ENCODE measurements around the gene B4GALNT4.

Gene B4GALNT4

DNA sequence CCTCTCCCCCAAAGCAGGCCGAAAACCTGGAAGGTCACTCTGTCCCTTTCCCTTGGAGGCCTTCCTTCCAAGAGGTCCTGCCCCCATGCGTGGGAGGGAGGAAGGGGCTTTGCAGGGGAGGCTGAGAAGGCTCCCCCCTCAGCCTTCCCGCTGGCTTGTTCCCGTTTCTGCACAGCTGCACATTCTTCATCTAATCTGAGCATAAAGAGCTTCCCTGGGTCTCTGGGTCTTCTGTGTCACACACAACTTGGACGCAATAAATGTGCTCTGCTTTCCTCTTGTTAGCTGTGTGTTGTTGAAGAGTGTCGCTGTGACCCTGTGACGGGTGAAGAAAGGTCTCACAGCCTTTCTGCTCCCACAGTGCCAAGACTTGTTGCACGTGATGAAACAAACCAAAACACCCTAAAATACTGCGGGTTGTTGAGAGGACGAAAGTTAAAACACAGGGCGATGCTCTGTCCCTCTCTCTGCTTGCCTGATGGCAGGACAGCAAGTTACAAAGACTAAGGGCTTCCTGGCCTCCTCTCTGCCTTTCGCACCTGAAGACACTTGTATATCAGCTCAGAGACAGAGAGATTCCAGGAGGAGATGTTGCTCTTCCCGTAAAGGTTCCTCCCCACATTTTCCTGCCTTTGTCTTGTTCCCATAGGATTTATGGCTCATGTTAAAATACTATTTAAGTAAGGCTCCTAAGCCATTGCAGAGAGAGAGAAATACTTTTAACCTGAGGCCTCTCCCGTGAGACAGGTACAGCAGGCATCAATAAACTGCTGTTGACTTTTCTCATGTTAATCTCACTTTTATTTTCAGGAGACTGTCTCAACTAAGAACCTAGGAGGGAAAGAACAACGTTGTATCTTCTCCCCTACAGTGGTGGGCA lies 33.3 kb upstream of the B4GALNT4 start:
- TF ChIP-seq, protein P1, sequence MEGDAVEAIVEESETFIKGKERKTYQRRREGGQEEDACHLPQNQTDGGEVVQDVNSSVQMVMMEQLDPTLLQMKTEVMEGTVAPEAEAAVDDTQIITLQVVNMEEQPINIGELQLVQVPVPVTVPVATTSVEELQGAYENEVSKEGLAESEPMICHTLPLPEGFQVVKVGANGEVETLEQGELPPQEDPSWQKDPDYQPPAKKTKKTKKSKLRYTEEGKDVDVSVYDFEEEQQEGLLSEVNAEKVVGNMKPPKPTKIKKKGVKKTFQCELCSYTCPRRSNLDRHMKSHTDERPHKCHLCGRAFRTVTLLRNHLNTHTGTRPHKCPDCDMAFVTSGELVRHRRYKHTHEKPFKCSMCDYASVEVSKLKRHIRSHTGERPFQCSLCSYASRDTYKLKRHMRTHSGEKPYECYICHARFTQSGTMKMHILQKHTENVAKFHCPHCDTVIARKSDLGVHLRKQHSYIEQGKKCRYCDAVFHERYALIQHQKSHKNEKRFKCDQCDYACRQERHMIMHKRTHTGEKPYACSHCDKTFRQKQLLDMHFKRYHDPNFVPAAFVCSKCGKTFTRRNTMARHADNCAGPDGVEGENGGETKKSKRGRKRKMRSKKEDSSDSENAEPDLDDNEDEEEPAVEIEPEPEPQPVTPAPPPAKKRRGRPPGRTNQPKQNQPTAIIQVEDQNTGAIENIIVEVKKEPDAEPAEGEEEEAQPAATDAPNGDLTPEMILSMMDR (IDR thresholded peaks at IDR 0.05) = no peak

DNA sequence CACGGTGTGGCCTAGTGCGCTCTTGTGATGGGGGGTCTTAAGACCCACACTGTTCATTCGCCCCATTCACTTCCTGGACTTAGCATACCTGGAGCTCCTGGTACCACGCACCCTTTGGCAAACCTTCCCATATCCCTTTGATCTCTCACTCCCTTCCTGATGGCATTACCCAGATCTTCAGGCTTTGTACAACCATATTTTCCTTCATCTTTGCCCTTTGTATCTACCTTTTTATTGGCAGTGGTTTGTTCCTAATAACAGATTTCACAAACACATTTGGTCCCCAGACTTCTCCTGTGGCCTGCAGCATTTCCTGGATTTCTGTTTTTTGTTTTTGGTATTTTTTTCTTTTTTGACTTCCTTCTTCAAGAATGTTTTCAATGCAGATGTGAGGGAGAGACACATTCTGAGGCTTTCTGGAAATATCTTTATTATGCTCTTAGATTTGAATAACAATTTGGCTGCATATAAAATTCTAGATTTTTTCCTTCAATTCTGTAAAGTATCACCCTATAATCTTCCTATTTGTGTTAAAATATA lies 32.6 kb upstream of the B4GALNT4 start:
- TF ChIP-seq, protein P1 (IDR thresholded peaks at IDR 0.05) = no peak

DNA sequence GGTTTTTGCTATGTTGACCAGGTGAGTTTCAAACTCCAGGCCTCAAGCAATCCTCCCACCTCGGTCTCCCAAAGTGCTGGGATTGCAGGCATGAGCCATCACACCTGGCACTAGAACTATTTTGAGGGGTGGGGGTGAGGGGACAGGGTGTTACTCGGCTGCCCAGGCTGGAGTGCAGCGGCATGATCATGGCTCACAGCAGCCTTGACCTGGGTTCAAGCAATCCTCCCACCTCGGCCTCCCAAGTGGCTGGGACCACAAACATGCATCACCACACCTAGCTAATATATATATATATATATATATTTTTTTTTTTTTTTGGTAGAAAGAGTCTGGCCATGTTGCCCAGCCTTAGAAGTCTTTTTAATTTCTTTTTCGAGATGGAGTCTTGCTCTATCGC lies 31.6 kb upstream of the B4GALNT4 start:
- TF ChIP-seq, protein P1 (IDR thresholded peaks at IDR 0.05) = no peak

DNA sequence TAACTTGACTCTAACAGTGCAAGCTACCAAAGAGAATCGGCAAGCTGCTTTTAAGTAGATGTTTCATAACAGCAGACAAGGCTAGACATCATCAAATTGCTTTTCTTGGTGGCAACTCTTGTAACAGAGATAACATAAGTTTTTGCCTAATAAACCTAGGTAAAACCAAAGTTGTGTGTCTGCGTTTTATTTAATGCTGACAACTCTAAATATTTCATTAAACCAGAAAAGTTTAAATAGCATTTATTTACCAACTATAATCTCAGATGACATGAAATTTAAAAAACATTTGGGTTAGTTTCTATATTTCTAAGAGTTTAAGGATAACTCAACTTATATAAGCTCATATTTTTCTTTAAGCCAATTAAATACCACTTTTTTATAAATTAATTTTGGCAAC lies 29.3 kb upstream of the B4GALNT4 start:
- TF ChIP-seq, protein P1 (IDR thresholded peaks at IDR 0.05) = no peak

DNA sequence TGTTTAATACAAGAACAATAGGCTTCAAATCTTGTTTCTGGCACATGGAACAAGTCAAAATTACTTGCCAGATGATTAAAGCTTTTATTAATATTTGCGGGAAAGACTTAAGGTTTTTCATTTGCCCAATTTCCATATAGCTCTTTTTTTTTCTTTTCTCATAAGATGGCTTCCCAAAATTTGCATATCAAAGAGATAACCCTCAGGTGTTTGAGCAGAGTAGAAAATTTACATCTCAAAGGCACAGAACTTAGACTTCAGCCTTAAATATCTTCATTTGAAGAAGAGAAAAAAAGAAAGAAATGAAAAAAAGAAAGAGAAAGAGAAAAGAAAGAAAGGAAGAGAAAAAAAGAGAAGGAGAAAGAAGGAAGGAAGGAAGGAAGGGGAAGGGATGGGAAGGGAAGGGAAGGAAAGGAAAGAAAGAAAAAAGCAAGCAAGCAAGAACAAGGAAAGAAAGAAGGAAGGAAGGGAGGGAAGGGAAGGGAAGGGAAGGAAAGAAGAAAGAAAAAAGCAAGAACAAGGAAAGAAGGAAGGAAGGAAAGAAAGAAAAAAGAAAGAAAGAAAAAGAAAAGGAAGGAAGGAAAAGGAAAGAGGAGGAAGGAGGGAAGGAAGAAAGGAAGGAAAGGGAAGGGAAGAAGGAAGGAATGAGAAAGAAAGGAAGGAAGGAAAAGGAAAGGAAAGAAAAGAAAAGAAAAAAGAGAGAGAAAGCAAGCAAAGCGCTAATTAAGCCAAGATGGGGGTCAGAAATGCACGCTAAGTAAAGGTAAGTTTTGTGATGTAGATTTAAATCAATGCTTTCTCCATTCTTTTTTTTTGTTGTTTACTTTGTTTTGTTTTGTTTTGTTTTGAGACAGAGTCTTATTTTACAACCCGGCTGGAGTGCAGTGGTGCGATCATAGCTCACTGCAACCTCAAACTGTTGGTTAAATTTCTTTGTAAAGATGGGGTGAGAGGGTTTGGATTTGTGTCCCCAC lies 28.5 kb upstream of the B4GALNT4 start:
- TF ChIP-seq, protein P1 (IDR thresholded peaks at IDR 0.05) = no peak

DNA sequence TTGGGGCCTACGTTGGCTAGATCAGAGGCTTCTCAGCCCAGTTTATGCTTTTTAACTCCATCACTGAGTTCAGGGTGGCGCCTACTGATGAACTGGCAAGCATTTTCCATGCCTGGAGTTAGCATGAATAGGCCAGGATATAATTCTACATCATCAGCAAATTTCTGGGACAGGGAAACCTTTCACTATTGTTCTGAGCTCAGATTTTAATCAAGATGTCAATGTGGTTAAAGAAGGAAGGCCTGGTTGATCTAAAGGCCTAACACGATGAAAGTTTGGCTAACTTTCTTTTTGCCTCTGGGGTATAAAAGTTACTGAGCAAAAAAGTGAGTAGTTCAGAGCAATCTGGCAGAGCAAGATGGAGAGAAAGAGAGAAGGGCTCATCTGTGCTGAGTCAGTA lies 27.0 kb upstream of the B4GALNT4 start:
- TF ChIP-seq, protein P1 (IDR thresholded peaks at IDR 0.05) = no peak

DNA sequence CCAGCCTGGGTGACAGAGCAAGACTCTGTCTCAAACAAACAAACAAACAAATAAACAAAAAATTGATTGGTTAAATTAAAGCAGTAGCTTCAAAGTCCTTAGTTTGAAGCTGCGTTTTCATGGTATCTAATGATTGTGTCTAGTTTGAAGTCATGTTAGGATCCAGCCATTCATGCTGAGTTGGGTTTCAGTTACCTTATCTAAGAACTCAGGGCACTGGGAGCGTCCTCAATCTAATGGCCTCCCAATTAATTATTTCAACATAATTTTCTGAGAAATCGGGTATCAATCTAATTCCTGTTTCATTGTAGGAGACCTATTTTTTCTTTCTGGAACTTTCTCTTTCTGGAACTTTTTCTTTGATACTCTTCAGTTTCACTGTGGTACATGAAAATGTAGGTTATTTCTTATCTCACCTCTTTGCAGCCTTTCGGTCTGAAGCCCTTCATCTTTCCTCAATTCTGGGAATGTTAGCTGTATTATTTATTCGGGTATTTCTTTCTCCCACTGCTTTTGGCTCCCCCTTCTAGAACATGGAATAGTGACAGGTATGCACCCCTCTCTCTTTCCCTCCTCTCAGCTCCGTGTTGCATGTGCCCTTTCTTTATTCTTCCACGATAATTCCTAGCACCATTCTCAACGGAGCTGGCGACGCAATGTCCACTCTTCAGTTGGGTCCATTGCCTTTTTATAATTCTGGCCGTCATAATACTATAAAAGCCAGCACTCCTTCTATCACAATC lies 24.3 kb upstream of the B4GALNT4 start:
- TF ChIP-seq, protein P1 (IDR thresholded peaks at IDR 0.05) = no peak
